Sciatic nerve (tissue), 2 donors: ENCODE measurements around the gene WDSUB1. TPM values are rescaled to one million over a fixed set of nuclear protein-coding genes. Genes with fewer than 3 reads are reported as not detected.
A peak's percentile ranks its signal among the peaks of the same experiment; 100 is the strongest.

Source experiments
- ATAC-seq: fragments of 200-7000 bp; cut with Tn5 transposase; one replicate; pipeline ENCODE4 v1.9.1; 2020; ENCODE audit warnings: mild to moderate bottlenecking, moderate library complexity
- DNase-seq: peaks from one replicate; pipeline ENCODE4 v3.0.0-alpha.2; 2020; ENCODE audit warnings: low spot score
- intact Hi-C: fragments of 100-400 bp; cut with DNase I; formaldehyde crosslinking; loops from one replicate; pipeline ENCODE4 v1.14.2; 2022
- microRNA-seq: library from miRNA; unstranded; fragments of <30 nt; microRNA quantifications from one replicate; pipeline ENCODE4 v1.2.0, GENCODE V29; 2020
- total RNA-seq: library from RNA; stranded (reverse); fragmentation: NEBNext Ultra II Directional; extraction: Animal tissue kit (Norgen Biotek cat#: 25700); gene quantifications from one replicate; pipeline ENCODE4 v1.2.1, GENCODE V29; 2021
- donor health status: DM: no; HTN: no; CAD: no.
- donor health status: DM: no; HTN: no; CAD: no.

WDSUB1 gene
- total RNA-seq, 1 donor from 2014 or later: 12.1 TPM

DNA sequence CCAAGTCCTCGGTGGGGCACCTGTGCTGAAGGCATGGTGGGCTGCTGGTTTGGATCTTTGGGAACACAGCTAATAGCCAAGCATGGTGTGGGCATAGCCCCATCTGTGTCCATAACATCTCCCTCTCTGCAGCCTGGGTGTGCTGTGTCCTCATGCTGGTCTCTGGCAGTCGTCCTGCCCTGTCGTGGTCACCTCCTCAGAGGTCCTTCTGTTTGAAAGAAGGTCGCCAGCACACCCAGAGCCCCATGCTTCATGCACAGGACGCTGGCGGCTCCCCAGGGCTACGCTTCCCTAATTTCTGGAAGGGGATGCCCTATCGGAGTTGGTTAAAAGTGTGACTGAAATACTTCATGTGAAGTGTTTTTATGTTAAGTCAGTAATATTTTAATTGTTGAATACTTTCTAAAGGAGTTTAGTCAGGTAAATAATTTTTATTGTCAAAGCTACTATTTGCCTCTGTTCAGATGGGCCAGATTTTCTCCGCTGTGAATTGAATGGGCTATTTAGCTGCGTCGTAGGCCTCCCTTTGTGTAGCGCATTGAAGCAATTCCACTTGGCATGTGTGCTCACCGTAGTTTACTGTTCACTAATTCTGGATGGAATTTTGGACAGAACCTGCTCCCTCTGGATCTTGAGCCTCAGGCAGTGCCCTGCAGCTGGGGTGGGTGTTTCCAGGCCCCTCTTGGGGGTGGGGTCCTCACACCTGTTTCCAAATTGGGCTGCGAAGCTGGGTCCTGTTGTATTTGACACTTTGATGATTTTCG, 81.9 kb downstream of the WDSUB1 start:
- intact Hi-C loops: no loop called here
- DNase-seq (no peak), ATAC-seq (no peak)

DNA sequence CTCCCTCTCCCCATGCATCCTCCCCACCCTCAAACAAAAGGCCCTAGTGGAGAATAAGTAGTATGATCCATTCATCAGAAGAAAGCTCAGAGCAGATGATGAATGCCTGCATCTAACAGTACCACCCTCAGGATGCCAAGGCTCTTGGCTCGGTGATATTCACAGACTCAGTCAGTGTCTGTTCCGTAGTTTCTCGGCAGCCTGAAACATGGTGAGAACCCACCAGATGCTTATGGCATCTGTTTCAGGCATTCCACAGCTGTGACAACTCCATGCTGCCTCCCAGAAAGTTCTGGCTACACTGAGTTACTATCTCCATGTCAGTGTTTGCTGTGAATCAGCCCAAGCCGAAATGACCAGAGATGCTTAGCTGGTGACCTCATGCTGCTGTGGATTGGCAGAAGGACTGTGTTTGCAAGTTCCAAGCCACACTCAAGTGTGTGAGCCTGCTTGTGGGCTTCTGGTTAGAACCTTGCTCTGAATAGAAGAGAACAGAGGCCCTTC, 83.9 kb downstream of the WDSUB1 start:
- ATAC-seq: peak; percentile 68
- intact Hi-C loops: no loop called here

DNA sequence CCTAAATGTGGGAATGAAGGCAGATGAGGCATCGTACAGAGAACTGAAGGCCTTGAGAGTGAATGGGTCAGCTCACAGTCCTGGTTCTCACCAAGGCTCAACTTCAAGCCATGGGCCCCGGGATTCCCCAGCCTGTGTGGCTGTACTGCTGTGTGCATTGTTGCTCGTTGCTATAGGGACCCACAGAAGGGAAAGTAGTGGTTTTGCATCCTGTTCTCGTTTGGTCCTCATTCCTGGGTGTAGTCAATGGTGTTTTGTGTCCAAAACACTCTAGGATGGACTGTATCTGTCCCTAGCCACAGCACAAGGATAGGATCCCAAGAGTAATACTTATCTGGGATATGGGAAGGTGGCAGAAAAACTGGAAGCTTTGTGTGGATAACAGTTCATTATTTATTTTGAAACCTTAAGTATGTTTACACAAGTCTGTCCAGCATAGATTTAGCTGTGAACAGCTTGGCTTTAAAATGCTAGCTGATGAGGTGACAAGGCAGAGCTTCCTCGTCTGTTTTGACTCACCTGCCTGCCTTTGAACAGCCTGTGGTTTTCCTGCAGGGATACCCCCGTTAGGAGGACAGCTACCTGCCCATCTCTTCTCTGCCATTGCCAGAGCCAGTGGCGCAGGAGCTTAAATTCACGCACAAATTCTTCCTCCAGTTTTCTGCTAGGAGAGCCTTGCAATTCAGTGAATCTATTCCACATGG, 85.0 kb downstream of the WDSUB1 start:
- ATAC-seq (peak; percentile 45), DNase-seq (no peak)
- intact Hi-C loops: no loop called here

More for the DNA sequence above, 83.9 kb downstream of the WDSUB1 start:
- DNase-seq: no peak

DNA sequence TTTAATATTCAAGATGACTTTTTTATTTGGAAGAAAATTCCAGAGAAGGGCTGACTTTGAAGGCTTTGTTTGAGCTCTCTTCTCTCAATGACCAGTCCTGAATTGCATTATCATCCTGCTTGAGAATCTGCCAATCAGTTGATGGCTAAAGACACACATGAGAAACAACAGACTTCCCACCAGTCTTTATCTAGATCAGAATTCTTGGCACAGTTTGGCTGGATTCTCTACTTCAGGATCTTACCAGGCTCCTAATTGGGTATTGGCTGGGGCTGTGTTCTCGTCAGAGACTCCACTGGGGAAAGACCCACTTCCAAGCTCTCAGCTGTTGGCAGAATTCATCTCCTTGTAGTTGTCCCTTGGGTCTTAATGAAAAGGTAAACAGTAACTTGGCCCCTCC, 86.0 kb downstream of the WDSUB1 start:
- intact Hi-C loops: no loop called here
- ATAC-seq: peak; percentile 64
- no peak for DNase-seq

DNA sequence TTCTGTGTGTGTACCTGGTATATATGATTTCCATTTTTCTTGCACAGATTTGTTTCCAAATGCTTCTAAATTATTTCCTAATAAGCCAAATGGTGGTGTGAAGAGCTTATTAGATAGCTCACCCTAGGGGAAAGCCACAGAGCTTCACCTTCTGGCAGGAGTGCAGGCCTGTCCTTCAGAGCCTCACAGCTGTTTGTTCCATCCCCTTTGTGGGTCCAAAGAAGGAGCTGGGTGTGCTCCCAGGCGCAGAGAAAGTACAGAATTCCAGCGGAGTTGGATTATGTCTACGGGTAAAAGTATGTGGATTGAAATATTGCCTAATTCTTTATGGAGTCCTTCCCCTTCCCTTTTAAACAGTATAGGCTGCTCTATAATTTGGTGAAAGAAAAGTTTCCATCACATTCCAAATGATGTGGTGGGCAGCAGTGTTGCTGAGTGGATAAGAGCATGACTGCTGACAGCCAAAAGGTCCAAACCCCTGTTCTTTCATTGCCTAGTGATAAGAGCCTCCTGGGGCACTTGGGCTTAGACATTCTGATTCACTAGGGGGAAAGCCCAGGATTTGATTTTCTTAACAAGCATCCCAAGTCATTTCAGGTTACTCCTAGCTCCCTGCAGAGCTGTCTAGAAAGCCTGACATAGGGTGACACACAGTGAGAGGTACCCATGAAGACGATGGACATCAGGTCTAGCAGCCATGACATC, 86.6 kb downstream of the WDSUB1 start:
- ATAC-seq (peak; percentile 3), DNase-seq (no peak)
- intact Hi-C loops: no loop called here

DNA sequence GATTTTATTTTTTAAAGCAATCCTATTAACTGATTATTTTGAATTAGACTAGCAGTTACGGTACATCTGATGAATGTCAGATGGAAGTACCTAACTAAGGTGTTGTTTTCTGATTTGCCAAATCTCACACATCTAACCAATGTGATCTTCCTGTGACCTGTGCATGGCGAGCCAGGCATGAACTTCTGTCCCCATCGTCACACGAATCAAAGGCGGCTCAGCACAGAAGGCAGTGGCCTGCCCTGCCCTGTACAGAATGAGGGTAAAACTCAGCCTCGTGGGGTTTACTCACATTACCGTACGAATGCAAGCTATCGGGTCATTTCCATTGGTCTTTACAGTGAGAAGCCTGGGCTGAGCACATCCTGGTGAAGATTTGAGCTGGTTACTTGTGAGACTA, 87.3 kb downstream of the WDSUB1 start:
- no peak for ATAC-seq
- DNase-seq: no peak
- intact Hi-C loops: no loop called here

DNA sequence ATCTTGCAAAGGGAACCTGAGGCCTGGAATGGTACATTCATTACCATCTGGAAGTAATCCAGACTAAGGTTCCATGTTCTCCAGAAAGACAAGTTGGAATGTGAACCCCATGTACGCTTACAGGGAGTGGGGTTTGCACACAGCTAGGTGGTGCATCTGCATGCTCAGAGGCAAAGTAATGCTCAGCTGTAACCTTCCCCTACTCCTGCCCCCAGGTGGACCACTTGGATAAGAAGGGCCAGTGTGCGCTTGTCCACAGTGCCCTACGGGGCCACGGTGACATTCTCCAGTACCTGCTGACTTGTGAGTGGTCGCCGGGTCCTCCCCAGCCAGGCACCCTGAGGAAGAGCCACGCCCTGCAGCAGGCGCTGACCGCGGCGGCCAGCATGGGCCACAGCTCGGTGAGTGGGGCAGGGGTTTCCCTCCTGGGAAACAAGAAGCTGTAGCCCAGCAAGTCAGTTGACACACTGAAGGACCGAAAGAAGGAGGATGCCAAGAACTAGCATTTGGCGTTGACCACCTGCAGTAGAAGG, 90.0 kb downstream of the WDSUB1 start:
- DNase-seq (no peak), ATAC-seq (no peak)
- intact Hi-C loops: no loop called here

DNA sequence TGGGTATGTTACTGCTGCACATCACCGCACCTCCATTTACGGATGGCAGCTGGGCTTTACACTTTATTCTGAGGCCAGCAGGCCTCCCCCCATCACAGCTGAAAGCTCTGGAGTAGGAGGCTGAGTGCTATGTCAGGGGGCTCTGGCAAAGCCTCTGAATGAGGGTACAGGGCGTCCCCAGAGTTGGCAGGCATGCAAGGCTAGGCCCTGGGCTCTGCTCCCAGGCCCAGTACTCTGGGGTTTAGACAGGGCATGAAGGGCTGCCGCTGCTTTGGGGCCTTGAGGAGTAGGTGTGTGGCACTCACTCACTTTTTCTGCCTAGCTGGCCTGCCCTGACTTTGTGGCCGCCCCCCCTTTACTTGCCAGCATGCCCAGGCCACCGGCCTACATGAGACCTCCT, 90.8 kb downstream of the WDSUB1 start:
- intact Hi-C loops: no loop called here
- DNase-seq (no peak), ATAC-seq (peak; percentile 32)

DNA sequence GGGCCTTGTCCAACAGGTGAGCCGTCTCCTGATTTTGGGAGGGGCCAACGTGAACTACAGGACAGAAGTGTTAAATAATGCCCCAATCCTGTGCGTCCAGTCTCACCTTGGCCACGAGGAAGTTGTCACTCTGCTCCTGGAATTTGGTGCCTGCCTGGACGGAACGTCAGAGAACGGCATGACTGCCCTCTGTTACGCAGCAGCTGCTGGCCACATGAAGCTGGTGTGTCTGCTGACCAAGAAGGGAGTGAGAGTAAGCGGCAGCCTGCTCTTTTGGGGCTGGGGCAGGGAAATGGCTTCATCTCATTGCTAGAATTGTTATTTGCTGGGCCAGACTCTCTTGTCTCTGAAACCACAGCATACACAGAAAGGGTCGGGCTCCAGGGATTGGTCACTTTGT, 92.3 kb downstream of the WDSUB1 start:
- ATAC-seq: no peak

DNA sequence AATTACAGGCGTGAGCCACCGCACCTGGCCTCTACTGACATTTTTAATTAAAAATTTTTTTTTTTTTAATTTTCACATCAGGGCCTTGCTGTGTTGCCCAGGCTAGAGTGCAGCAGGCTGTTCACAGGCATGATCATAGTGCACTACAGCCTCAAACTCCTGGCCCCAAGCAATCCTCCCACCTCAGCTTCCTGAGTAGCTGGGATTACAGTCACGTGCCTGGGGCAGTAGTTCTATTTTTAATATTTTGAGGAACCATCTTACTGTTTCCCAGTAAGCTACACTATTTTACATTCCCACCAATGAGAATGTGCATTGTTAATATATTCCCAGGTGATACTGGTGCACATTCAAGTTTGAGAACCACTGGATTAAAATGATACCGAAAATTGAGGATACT, 92.7 kb downstream of the WDSUB1 start:
- intact Hi-C loops: no loop called here
- DNase-seq: no peak
- ATAC-seq: no peak

More for the DNA sequence above, 92.3 kb downstream of the WDSUB1 start:
- DNase-seq: no peak
- intact Hi-C loops: no loop called here

DNA sequence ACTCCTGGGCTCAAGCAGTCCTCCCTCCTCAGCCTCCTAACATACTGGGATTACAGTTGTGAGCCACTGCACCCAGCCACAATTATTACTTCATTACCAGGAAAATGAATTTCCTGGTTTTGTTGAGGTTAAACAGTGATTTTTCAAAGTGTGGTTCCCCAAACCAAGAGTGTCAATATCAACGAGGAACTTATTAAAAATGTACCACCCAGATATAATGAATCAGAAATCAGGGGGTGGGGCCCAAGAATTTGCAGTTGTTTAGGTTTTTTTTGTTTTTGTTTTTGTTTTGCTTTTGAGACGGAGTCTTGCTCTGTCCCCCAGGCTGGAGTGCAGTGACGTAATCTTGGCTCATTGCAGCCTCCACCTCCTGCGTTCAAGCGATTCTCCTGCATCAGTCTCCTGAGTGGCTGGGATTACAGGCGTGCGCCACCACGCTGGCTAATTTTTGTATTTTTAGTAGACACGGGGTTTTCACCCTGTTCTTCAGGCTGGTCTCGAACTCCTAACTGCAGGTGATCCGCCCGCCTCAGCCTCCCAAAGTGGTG, 94.1 kb downstream of the WDSUB1 start:
- ATAC-seq (no peak), DNase-seq (no peak)
- intact Hi-C loops: no loop called here

DNA sequence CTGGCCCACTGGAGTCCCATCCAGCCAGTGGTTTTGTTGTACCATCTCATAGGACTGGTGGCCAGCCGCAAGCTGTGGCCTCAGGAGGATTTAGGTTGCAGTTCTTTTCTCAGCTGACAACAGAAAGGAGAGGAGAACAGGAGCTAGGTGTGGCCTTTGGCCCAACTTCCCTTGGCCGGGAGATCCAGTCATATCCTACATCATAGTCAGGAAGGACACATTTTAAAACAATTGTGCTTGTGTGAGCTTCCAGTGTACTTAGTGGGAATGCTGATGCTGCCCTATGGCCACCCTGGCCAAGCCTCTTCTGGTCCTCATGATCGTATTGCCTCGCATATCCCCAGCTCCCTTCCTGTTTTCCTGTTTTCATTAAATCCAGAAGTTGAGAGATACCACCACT, 98.1 kb downstream of the WDSUB1 start:
- ATAC-seq: peak; percentile 15
- no peak for DNase-seq
- intact Hi-C loops: no loop called here

DNA sequence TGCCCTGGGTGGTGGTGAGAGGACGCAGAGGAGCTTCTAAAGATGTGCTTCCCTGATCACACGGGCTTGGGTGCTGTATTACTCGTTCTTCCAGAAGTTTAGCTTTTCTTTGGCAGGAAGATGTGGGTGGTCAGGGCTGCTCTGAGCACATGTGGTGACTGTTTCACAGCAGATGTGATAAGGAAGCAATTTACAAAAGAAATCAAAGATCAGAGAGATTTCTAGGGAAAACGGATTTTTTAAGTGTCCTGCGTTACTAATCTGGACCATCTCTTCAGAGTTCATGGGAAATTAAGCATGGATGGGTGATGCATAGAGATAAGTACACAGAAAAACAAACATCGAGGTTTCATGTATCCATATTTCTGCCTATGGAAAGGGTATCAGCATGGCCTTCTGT, 99.4 kb downstream of the WDSUB1 start:
- DNase-seq: no peak
- intact Hi-C loops: no loop called here
- ATAC-seq: peak; percentile 30

DNA sequence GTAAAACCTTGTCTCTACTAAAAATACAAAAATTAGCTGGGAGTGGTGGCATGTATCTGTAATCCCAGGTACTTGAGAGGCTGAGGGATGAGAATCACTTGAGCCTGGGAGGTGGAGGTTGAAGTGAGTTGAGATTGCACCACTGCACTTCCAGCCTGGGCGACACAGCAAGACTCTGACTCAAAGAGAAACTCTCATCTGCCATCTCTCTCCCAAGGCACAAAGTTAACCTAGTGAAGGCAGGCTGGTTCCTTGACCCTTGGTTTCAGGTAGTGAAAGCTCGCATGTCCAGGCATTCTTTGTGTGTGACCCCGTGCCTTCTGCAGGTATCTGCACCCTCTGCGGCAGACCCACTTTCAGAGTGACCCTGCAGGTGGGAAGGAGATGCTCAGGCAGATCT, 100.0 kb downstream of the WDSUB1 start:
- no peak for ATAC-seq
- no peak for DNase-seq
- intact Hi-C loops: no loop called here

Small RNA genes within 50 kb of the gene (microRNA-seq; reads per million reads assigned to microRNA genes)
- gene MIR6888: not detected
